Measurements from ENCODE around the gene NETO2. TPM values are rescaled to one million over a fixed set of nuclear protein-coding genes. Genes with fewer than 3 reads are reported as not detected.
A peak's percentile ranks its signal among the peaks of the same experiment; 100 is the strongest.
"Not testable (repeated sequence)": the region's sequence is repeated elsewhere in the genome, so short reads cannot be mapped to it uniquely, and the experiment has no call there.

Gene NETO2
- total and polyA plus RNA-seq, 2 donors from 2014 or later = 1.4 to 4.8 TPM

DNA sequence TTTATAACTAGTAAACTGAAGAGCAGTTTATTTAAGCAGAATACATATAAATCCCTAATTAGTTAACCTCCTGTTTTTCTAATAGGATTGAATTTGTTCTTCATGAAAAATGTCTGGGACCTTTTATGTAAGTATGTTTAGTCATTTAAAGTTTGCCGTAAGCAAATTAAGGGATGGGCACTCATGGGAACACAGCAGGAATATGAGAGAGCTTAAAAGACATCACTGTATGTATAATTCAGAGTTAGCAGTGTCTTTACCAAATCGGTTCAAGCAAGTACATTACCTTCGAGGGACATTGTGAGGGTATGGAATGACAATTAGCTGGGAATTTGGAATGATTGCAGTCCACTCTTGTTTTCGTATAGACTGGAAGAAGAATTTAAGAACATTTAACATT is 17.7 kb upstream of the NETO2 start:
- Histone ChIP-seq H3K9me3 (ENCODE audit: control insufficient read depth in 2 of 3, insufficient read depth in 1 of 3, low read length in 3 of 3) (no peaks in the 10 kb centered on the region), H3K4me1 (ENCODE audit: control insufficient read depth in 2 of 3, insufficient read depth in 2 of 3, low read depth in 1 of 3, low read length in 3 of 3) (no peaks in the 10 kb centered on the region), H3K27me3 (ENCODE audit: control insufficient read depth, insufficient read depth, low read length) (no peaks in the 10 kb centered on the region), H3K36me3 (ENCODE audit: control insufficient read depth in 2 of 3, insufficient read depth in 3 of 3, low read length in 3 of 3) (peaks cover 2 to 4% (median 3%) of the 10 kb centered on the region in 3 donors), H3K4me3 (ENCODE audit: low read length in 3 of 3) (no peak overlapping the region), H3K9ac (ENCODE audit: low read length in 3 of 3) (no peak overlapping the region), H3K27ac (ENCODE audit: low read depth in 2 of 2, low read length in 2 of 2) (no peak overlapping the region)
- FAIRE-seq (no peak), DNase-seq (no peak)
- intact Hi-C loops (cut with DNase I) = no loop called here
- TF ChIP-seq, protein P1, sequence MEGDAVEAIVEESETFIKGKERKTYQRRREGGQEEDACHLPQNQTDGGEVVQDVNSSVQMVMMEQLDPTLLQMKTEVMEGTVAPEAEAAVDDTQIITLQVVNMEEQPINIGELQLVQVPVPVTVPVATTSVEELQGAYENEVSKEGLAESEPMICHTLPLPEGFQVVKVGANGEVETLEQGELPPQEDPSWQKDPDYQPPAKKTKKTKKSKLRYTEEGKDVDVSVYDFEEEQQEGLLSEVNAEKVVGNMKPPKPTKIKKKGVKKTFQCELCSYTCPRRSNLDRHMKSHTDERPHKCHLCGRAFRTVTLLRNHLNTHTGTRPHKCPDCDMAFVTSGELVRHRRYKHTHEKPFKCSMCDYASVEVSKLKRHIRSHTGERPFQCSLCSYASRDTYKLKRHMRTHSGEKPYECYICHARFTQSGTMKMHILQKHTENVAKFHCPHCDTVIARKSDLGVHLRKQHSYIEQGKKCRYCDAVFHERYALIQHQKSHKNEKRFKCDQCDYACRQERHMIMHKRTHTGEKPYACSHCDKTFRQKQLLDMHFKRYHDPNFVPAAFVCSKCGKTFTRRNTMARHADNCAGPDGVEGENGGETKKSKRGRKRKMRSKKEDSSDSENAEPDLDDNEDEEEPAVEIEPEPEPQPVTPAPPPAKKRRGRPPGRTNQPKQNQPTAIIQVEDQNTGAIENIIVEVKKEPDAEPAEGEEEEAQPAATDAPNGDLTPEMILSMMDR (IDR thresholded peaks at IDR 0.05; ENCODE audit: borderline replicate concordance, extremely low read depth, insufficient read depth) = no peak

DNA sequence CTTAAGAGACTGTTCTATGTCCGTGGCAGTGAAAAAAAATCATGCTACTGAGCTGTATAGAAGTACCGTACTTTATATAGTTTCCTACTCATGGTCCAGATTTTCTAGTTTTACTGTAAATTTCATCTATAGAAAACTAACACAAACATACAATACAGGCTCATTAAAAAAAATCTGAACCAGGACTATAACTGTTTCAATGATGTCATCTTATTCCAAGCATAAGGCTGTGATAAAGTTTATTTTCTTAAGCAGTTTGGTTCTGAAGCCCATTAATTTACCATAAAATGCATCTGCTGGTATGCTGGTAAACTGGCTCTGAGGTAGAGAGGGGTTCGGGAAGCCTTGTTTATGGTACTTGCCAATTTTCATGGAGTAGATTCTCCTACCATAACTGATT is 16.7 kb upstream of the NETO2 start:
- H3K27ac ChIP-seq (ENCODE audit: low read depth in 2 of 2, low read length in 2 of 2) = no peak overlapping the region
- no peak for FAIRE-seq
- H3K27me3 ChIP-seq (ENCODE audit: control insufficient read depth, insufficient read depth, low read length) = no peaks in the 10 kb centered on the region
- H3K36me3 ChIP-seq (ENCODE audit: control insufficient read depth in 2 of 3, insufficient read depth in 3 of 3, low read length in 3 of 3) = peaks cover 2 to 4% (median 3%) of the 10 kb centered on the region in 3 donors
- H3K4me1 ChIP-seq (ENCODE audit: control insufficient read depth in 2 of 3, insufficient read depth in 2 of 3, low read depth in 1 of 3, low read length in 3 of 3) = no peaks in the 10 kb centered on the region
- H3K9ac ChIP-seq (ENCODE audit: low read length in 3 of 3) = no peak overlapping the region
- intact Hi-C loops (cut with DNase I) = no loop called here
- TF ChIP-seq, protein P1 (IDR thresholded peaks at IDR 0.05; ENCODE audit: borderline replicate concordance, extremely low read depth, insufficient read depth) = no peak
- no peaks in the 10 kb centered on the region for H3K9me3 ChIP-seq (ENCODE audit: control insufficient read depth in 2 of 3, insufficient read depth in 1 of 3, low read length in 3 of 3)
- DNase-seq = no peak
- no peak overlapping the region for H3K4me3 ChIP-seq (ENCODE audit: low read length in 3 of 3)

DNA sequence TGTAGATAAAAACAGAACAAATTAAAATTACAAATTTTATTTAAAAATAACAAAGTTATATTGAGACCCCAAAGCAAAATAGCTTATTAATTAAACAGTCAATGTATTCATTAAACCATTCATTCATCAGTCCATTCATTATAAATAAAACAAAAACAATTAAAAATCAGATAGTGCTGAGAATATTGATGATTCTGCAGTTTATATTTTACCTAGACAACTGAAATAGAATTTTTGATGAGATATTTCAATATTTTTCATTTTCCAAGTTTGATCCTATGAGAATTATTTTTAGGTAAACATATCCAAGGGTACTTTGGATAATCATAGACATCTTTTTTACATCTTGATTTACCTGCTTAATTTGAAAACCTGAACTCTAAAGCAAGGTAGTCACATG is 15.2 kb upstream of the NETO2 start:
- Histone ChIP-seq H3K9ac (ENCODE audit: low read length in 3 of 3) (no peak overlapping the region), H3K27me3 (ENCODE audit: control insufficient read depth, insufficient read depth, low read length) (no peaks in the 10 kb centered on the region), H3K36me3 (ENCODE audit: control insufficient read depth in 2 of 3, insufficient read depth in 3 of 3, low read length in 3 of 3) (peaks cover 2 to 4% (median 3%) of the 10 kb centered on the region in 3 donors), H3K4me3 (ENCODE audit: low read length in 3 of 3) (no peak overlapping the region), H3K27ac (ENCODE audit: low read depth in 2 of 2, low read length in 2 of 2) (no peak overlapping the region), H3K9me3 (ENCODE audit: control insufficient read depth in 2 of 3, insufficient read depth in 1 of 3, low read length in 3 of 3) (no peaks in the 10 kb centered on the region), H3K4me1 (ENCODE audit: control insufficient read depth in 2 of 3, insufficient read depth in 2 of 3, low read depth in 1 of 3, low read length in 3 of 3) (no peaks in the 10 kb centered on the region)
- DNase-seq (no peak), FAIRE-seq (peak; percentile 41)
- TF ChIP-seq, protein P1 (IDR thresholded peaks at IDR 0.05; ENCODE audit: borderline replicate concordance, extremely low read depth, insufficient read depth) = no peak
- intact Hi-C loops (cut with DNase I) = no loop called here

DNA sequence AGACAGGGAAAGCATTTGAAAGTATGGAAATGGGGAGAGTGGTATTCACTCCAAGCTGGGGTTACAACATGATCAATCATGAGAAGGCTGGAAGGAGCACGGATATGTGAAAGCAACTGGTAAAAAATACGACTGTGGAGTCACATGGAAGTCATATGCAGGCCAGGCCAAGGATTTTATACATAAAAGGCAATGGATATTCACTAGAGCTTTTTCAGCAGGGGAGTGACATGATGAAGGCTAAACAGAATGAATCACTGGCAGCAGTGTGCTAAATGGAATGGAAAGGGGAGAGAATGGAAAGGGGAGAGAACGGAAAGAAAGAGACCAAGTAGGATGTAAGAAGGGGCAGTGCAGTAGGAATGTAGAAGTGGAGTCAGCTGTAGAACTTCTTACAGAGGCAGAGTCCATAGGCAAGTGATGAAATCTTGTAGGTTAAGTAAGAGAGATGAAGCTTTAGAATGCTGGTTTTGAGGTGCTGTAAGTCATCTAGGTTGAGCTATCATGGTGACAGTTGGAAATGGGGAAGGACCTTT is 13.0 kb upstream of the NETO2 start:
- H3K4me1 ChIP-seq (ENCODE audit: control insufficient read depth in 2 of 3, insufficient read depth in 2 of 3, low read depth in 1 of 3, low read length in 3 of 3) = no peaks in the 10 kb centered on the region
- DNase-seq = no peak
- intact Hi-C loops (cut with DNase I) = no loop called here
- H3K27me3 ChIP-seq (ENCODE audit: control insufficient read depth, insufficient read depth, low read length) = no peaks in the 10 kb centered on the region
- no peak overlapping the region for H3K27ac ChIP-seq (ENCODE audit: low read depth in 2 of 2, low read length in 2 of 2)
- H3K4me3 ChIP-seq (ENCODE audit: low read length in 3 of 3) = no peak overlapping the region
- H3K9ac ChIP-seq (ENCODE audit: low read length in 3 of 3) = no peak overlapping the region
- FAIRE-seq = no peak
- TF ChIP-seq, protein P1 (IDR thresholded peaks at IDR 0.05; ENCODE audit: borderline replicate concordance, extremely low read depth, insufficient read depth) = no peak
- peaks cover 0 to 7% (median 0%) of the 10 kb centered on the region in 3 donors for H3K9me3 ChIP-seq (ENCODE audit: control insufficient read depth in 2 of 3, insufficient read depth in 1 of 3, low read length in 3 of 3)
- peaks cover 3 to 11% (median 5%) of the 10 kb centered on the region in 3 donors for H3K36me3 ChIP-seq (ENCODE audit: control insufficient read depth in 2 of 3, insufficient read depth in 3 of 3, low read length in 3 of 3)

DNA sequence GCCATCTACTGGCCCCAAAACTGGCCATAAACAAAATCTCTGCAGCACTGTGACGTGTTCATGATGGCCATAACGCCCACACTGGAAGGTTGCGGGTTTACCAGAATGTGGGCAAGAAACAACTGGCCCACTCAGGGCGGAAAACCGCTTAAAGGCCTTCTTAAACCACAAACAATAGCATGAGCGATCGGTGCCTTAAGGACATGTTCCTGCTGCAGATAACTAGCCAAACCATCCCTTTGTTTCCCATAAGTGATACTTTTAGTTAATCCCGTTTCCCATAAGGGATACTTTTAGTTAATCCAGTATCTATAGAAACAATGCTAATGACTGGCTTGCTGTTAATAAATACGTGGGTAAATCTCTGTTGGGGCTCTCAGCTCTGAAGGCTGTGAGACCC is 8.8 kb upstream of the NETO2 start:
- H3K27ac ChIP-seq (ENCODE audit: low read depth in 2 of 2, low read length in 2 of 2); intact Hi-C loops (cut with DNase I); DNase-seq; H3K4me1 ChIP-seq (ENCODE audit: control insufficient read depth in 2 of 3, insufficient read depth in 2 of 3, low read depth in 1 of 3, low read length in 3 of 3); FAIRE-seq; H3K4me3 ChIP-seq (ENCODE audit: low read length in 3 of 3); H3K9ac ChIP-seq (ENCODE audit: low read length in 3 of 3); H3K9me3 ChIP-seq (ENCODE audit: control insufficient read depth in 2 of 3, insufficient read depth in 1 of 3, low read length in 3 of 3); H3K27me3 ChIP-seq (ENCODE audit: control insufficient read depth, insufficient read depth, low read length); H3K36me3 ChIP-seq (ENCODE audit: control insufficient read depth in 2 of 3, insufficient read depth in 3 of 3, low read length in 3 of 3): not testable (repeated sequence)
